Loucy (cell line): ENCODE data around the gene BHLHA15.

Experiments
- CTCF ChIP-seq: fragments of 200-600 bp; sonication (generic); conservative IDR thresholded peaks from 2 replicates; pipeline ENCODE4 v1.5.1; 2014; ENCODE audit warnings: mild to moderate bottlenecking, antibody characterized with exemption, low read length
- EZH2phosphoT487 ChIP-seq: fragments of 200-600 bp; IDR thresholded peaks from 2 replicates; pipeline ENCODE4 v1.6.1; 2018; ENCODE audit warnings: antibody characterized with exemption, mild to moderate bottlenecking, moderate library complexity, borderline replicate concordance

GRCh38 chr7:98180751-98181150, 30.5 kb upstream of the BHLHA15 start:
- no peak for TF ChIP-seq CTCF
- TF ChIP-seq EZH2phosphoT487, result no peak
